NT2/D1 (cell line): ENCODE measurements around the gene PRX.
"Not testable (repeated sequence)": the region's sequence is repeated elsewhere in the genome, so short reads cannot be mapped to it uniquely, and the experiment has no call there.

Experiments used
- DNase-seq: peaks from one replicate; pipeline ENCODE4 v3.0.0-alpha.2; 2011; ENCODE audit warnings: low read depth, low spot score
- H3K27me3 ChIP-seq: 2 replicates; pipeline ENCODE4 v1.6.0; 2011; ENCODE audit warnings: mild to moderate bottlenecking; ENCODE audit not compliant: insufficient read length, insufficient read depth
- H3K36me3 ChIP-seq: 2 replicates; pipeline ENCODE4 v1.6.1; 2011; ENCODE audit warnings: mild to moderate bottlenecking, low read length, mixed read lengths; ENCODE audit not compliant: insufficient read depth, insufficient read length
- H3K4me1 ChIP-seq: 2 replicates; pipeline ENCODE4 v1.5.1; 2011; ENCODE audit not compliant: insufficient read depth, insufficient read length
- H3K4me3 ChIP-seq: 2 replicates; pipeline ENCODE4 v1.5.1; 2011; ENCODE audit warnings: low read depth; ENCODE audit not compliant: insufficient read length
- H3K9ac ChIP-seq: 2 replicates; pipeline ENCODE4 v1.6.0; 2011; ENCODE audit warnings: low read depth; ENCODE audit not compliant: insufficient read length
- H3K9me3 ChIP-seq: 2 replicates; pipeline ENCODE4 v1.5.1; 2011; ENCODE audit warnings: mild to moderate bottlenecking, low read length; ENCODE audit not compliant: insufficient read depth
- SUZ12 ChIP-seq: IDR thresholded peaks from 2 replicates; pipeline ENCODE4 v1.6.1; 2011; ENCODE audit not compliant: insufficient read length, insufficient read depth; ENCODE audit errors: extremely low read depth
- YY1 ChIP-seq: IDR thresholded peaks from 2 replicates; pipeline ENCODE4 v1.6.1; 2011; ENCODE audit not compliant: insufficient read length, insufficient read depth
- ZNF274 ChIP-seq: IDR thresholded peaks from 2 replicates; pipeline ENCODE4 v1.6.1; 2011; ENCODE audit warnings: mild to moderate bottlenecking, low read depth, low read length

The PRX gene

DNA sequence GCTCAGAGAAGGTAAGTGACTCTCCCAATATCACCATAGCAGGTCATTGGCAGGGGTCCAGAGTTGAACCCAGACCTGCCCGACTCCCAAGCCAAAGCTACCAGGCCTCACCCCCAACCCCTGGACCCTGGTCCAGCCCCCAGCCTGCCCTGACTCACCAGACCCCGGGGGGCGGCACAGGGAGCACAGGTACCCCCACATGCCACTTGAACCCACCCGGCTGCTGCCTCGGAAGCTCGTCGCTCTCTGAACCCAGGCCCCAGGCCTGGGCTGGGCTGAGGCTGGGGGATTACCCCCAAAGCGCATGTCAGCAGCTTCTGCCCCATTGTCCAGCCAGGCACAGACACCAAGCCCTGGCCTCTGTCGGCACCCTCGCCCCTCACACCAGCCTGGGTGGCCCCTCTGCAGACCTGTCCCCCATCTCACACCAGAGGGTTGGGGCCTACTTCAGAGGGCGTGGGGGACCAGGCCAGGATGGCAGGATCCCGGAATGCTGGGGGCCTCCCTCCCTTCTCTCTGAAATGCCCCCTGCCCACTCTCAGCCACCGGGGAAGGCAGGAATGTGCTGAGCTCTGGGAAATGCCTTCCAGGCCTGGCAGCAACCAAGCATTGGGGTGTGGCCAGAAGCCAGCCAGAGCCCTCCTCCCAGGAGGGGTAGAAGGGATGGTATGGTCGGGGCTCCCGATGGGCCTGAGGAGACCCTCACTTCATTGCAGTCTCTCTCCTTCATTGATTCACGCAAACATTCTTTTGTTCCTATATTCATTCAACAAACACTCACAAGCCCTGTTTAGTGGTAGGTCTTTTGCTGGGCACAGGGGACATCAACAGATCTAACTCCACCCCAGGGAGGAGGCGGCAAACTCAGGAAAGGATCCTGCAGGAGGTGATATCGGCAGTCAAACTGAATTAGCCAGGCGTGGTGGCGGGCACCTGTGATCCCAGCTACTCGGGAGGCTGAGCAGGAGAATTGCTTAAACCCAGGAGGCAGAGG lies 1.7 kb upstream of the PRX start:
- Histone ChIP-seq H3K9ac (peak overlapping the region; percentile 42), H3K4me1 (peaks cover 11% of the 10 kb centered on the region), H3K4me3 (no peak overlapping the region), H3K27me3 (no peaks in the 10 kb centered on the region), H3K36me3 (no peaks in the 10 kb centered on the region), H3K9me3 (no peaks in the 10 kb centered on the region)
- TF ChIP-seq ZNF274: no peak
- TF ChIP-seq SUZ12: no peak
- no peak for DNase-seq

DNA sequence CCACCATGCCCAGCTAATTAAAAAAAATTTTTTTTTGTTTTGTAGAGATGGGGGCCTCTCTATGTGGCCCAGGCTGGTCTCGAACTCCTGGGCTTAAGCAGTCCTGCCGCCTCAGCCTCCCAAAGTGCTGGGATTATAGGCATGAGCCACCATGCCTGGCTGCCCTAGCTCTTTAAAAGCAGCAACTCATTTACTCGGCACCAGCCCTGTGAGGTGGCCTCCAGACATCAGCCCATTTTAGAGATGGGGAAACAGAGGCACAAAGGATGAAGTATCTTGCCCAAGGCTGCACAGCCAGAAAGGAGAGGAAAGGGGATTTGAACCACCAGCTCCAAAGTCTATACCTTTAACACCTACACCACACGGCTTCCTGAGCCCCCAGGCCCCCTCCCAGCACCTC lies 312 bp downstream of the PRX start:
- Histone ChIP-seq H3K9ac (peak overlapping the region; percentile 64), H3K4me1 (peaks cover 17% of the 10 kb centered on the region), H3K4me3 (peak overlapping the region; percentile 18), H3K36me3 (no peaks in the 10 kb centered on the region), H3K27me3 (no peaks in the 10 kb centered on the region), H3K9me3 (no peaks in the 10 kb centered on the region)
- no peak for DNase-seq
- TF ChIP-seq YY1 (no peak), SUZ12 (no peak), ZNF274 (no peak)

DNA sequence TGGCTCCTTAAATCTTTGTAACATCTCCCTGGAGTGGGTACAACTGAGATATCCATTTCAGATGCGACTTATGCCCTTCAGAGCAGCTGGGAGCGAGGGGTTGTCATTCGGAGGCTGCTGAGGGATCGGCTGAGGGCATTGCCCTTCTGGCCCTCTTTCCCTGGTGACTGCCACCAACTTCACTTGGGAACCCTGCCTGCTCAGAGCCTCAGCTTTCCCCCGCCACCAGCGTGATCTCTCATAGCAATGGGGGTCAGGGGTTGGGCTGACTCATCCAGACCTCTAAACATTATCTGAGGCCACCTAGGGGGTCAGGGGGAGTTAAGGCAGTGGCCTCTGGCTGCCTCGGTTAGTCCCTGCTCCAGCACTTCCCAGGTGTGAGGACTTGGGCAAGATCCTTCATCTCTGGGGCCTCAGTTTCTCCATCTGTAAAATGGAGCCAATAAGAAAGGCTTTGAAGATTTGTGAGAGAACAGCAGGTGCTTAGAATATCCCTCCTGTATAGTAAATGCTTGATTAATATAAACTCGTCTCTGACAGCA lies 1.1 kb downstream of the PRX start:
- Histone ChIP-seq H3K9me3 (no peaks in the 10 kb centered on the region), H3K27me3 (no peaks in the 10 kb centered on the region), H3K36me3 (no peaks in the 10 kb centered on the region), H3K4me3 (no peak overlapping the region), H3K9ac (peak overlapping the region; percentile 3), H3K4me1 (peaks cover 17% of the 10 kb centered on the region)
- TF ChIP-seq YY1: no peak
- TF ChIP-seq SUZ12: no peak
- no peak for TF ChIP-seq ZNF274
- no peak for DNase-seq

DNA sequence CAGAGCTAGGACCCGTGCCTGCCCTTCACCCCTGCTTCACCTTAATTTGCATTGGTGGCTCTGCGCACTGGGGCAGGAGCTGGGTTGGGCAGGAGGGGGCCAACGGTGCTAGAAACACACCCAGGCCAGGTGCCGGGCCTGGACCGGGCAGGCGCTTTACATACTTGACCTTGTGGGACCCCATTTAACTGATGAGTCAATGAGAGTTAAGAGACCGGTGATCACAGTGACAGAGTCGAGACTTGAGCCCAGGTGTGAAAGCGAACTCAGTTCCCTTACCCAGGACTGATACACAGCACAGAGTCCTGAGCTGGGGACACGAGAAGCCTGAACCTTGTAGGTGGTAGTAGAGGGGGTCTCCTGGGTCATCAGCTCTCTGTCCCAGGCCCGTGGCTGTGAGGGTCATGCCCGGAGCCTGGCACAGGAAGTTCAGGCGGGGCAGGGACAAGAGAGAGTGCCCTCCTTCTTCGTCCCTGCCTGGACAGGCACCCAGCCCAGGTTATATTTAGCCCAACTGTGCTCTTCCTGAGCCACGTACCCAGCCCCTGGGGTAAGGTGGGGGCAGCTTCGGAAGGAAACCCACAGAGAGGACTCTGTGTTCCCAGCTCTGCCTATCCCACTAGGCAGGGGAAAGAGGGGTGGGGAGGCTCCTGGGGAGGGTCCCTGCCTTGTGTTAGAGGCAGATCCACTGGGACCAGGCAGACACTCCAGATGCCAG lies 1.9 kb downstream of the PRX start:
- Histone ChIP-seq H3K4me1 (peaks cover 19% of the 10 kb centered on the region), H3K9ac (peak overlapping the region; percentile 57), H3K4me3 (no peak overlapping the region)

DNA sequence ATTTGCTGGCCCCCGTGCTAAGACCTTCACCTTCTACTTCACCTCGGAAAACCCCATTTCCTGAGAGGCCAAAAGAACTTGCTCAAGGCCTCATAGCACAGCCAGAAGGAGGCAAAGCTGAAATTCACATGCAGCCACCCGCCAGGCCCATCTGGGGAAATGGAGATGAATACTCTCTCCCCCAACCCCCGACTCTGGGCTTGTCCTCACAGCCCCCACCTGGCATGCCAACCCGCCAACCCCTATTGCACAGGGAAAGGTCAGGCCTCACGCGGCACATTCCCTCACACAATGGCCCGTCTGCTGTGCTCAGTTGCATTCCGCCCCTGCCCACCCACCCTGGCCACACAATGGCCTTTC lies 3.2 kb downstream of the PRX start:
- Histone ChIP-seq H3K9ac (no peak overlapping the region), H3K4me1 (peaks cover 21% of the 10 kb centered on the region), H3K36me3 (no peaks in the 10 kb centered on the region), H3K9me3 (no peaks in the 10 kb centered on the region), H3K4me3 (no peak overlapping the region), H3K27me3 (no peaks in the 10 kb centered on the region)
- TF ChIP-seq YY1: no peak
- TF ChIP-seq SUZ12: no peak
- TF ChIP-seq ZNF274: no peak
- DNase-seq: no peak

More for the DNA sequence above, 1.9 kb downstream of the PRX start:
- DNase-seq: no peak
- no peak for TF ChIP-seq ZNF274
- no peak for TF ChIP-seq SUZ12
- no peak for TF ChIP-seq YY1
- Histone ChIP-seq H3K9me3 (no peaks in the 10 kb centered on the region), H3K27me3 (no peaks in the 10 kb centered on the region), H3K36me3 (no peaks in the 10 kb centered on the region)

DNA sequence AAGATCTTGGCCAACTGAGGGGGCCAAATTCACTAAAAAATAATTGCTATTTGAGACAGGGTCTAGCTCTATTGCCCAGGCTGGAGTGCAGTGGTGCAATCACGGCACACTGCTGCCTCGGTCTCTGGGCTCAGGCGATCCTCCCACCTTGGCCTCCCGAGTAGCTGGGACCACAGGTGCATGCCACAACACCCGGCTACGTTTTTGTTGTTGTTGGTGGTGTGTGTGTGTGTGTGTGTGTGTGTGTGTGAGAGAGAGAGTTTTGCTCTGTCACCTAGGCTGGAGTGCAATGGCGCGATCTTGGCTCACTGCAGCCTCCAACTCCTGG lies 4.6 kb downstream of the PRX start:
- H3K27me3 ChIP-seq, H3K9ac ChIP-seq, H3K4me3 ChIP-seq, DNase-seq, H3K36me3 ChIP-seq, H3K9me3 ChIP-seq: not testable (repeated sequence)
- H3K4me1 ChIP-seq: peaks cover 22% of the 10 kb centered on the region
